VCaP (cell line): ENCODE measurements around the gene NCOR1.

Source experiments
- H3K27ac ChIP-seq: fragments of 450-650 bp; 2 replicates; pipeline ENCODE4 v1.5.1; 2017
- TF ChIP-seq, protein P1 (sequence below): fragments of 450-650 bp; conservative IDR thresholded peaks from 2 replicates; pipeline ENCODE4 v1.5.1; 2017; ENCODE audit warnings: mild to moderate bottlenecking, moderate library complexity

NCOR1 gene

GRCh38 chr17:16050844-16051243 is 164.5 kb downstream of the NCOR1 start:
- H3K27ac ChIP-seq, result no peak overlapping the region
- TF ChIP-seq, protein P1, sequence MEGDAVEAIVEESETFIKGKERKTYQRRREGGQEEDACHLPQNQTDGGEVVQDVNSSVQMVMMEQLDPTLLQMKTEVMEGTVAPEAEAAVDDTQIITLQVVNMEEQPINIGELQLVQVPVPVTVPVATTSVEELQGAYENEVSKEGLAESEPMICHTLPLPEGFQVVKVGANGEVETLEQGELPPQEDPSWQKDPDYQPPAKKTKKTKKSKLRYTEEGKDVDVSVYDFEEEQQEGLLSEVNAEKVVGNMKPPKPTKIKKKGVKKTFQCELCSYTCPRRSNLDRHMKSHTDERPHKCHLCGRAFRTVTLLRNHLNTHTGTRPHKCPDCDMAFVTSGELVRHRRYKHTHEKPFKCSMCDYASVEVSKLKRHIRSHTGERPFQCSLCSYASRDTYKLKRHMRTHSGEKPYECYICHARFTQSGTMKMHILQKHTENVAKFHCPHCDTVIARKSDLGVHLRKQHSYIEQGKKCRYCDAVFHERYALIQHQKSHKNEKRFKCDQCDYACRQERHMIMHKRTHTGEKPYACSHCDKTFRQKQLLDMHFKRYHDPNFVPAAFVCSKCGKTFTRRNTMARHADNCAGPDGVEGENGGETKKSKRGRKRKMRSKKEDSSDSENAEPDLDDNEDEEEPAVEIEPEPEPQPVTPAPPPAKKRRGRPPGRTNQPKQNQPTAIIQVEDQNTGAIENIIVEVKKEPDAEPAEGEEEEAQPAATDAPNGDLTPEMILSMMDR, result no peak

- no peak overlapping the region for H3K27ac ChIP-seq
- TF ChIP-seq, protein P1, result no peak
These were observed 166.4 kb downstream of the NCOR1 start for GRCh38 chr17:16048811-16049449.

DNA sequence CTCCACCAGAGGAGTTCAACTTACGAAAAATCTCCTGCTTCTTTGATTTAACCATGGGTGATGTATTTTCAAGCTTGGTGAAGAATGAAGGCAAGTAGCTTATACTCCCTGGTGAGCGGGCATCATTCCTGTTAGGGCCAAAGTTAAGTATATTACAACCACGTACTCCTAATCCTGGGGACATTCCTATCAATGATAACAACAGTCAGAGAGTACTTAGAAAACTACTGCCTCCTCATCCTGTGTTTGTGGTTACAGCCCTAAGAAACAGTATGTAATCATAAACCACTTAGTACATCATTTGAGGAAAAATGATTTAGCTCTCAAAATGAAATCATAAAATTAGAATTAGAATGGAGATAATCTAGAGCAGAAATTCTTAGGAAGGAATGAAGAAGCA is 168.4 kb downstream of the NCOR1 start:
- TF ChIP-seq, protein P1, result no peak
- H3K27ac ChIP-seq, result no peak overlapping the region

GRCh38 chr17:16044487-16044886 is 170.8 kb downstream of the NCOR1 start:
- H3K27ac ChIP-seq, result no peak overlapping the region

DNA sequence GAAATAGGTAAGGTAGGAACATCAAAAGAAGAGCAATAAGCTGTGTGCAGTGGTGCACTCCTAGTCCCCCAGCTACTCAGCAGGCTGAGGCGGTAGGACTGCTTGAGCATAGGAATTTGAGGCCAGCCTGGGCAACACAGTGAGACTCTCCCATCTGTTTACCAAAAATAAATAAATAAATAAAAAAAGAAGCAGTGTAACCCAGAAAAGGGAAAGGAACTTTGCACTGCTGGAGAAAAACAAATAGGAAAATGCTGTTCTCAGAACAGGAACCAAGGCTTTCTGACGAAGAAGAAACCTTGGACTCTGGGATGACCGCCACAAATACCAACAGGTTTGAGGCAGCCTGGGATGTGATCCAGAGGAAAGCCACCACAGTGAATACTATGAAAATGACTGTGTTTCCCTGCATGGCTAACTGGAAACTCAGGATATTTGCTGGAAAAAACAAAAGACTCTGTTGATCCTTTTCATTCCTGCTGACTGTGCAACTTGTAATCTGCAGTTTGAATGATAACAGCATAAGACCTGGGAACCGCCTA is 174.6 kb downstream of the NCOR1 start:
- no peak overlapping the region for H3K27ac ChIP-seq
- TF ChIP-seq, protein P1, result no peak

More at GRCh38 chr17:16044487-16044886, 170.8 kb downstream of the NCOR1 start:
- TF ChIP-seq, protein P1, result no peak

DNA sequence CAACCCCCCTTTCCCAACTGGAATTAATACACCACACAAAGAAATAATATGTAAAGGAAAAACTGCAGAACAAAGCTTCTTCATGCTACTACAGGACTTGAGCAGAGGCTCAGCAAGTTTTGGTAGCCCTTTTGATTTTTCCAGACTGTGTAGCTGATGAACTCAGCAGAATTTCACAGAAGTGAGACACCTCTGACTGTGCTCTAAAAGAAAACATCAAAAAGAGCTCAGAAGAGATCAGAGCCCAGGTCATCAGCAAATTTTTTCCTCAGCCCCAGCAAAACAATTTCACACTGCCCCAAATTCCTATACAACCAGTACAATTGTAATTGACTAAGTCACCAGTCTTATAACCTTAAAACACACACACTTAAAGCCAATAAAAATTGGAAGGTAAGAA is 177.7 kb downstream of the NCOR1 start:
- TF ChIP-seq, protein P1, result no peak
- H3K27ac ChIP-seq, result no peak overlapping the region; the same call in 1 of the 2 replicates

DNA sequence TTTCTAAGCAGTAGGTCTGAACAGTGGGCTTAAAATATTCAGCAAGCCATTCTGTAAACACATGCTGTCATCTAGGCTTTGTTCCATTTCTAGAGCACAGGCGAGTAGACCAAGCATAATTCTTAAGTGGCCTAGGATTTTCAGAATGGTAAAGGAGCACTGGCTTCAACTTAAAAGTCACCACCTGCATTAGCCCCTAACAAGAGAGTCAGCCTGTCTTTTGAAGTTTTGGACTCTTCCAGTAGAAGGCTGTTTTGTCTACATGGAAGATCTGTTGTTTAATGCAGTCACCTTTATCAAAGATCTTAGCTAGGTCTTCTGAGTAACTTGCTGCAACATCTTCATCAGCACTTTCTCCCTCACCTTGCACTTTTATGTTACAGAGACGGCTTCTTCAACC is 179.1 kb downstream of the NCOR1 start:
- TF ChIP-seq, protein P1, result no peak
- no peak overlapping the region for H3K27ac ChIP-seq
